OCI-LY7 (cell line): ENCODE data around the gene ASPRV1. TPM values are rescaled to one million over a fixed set of nuclear protein-coding genes. Genes with fewer than 3 reads are reported as not detected.

Source experiments
- BruUV-seq: library from RNA; stranded (reverse); fragments of 400-500 nt; replicated peaks from 2 replicates; lab custom pipeline; 2021; lab: Mats Ljungman, UMichigan
- CTCF ChIA-PET: fragments of 300-600 bp; sonication (Branson Sonifier 250); formaldehyde crosslinking; loops from one replicate; lab custom pipeline; 2022; ENCODE audit warnings: antibody characterized with exemption; ENCODE audit not compliant: unreplicated experiment; lab: Charles Lee
- POLR2A ChIA-PET: fragments of 300-600 bp; sonication (Branson Sonifier 250); formaldehyde crosslinking; loops from one replicate; lab custom pipeline; 2022; ENCODE audit warnings: antibody characterized with exemption; lab: Charles Lee
- DNase-seq: peaks from one replicate; pipeline ENCODE4 v3.0.0-alpha.2; 2015; ENCODE audit warnings: low spot score
- H2AFZ ChIP-seq: fragments of 200-600 bp; sonication (generic), shearing (Covaris generic); 2 replicates; pipeline ENCODE4 v1.6.1; 2014; ENCODE audit warnings: mild to moderate bottlenecking, antibody characterized with exemption, low read length, moderate library complexity
- H3K27ac ChIP-seq: fragments of 200-600 bp; sonication (generic); 2 replicates; pipeline ENCODE4 v1.5.1; 2014; ENCODE audit warnings: mixed run types, low read depth, mild to moderate bottlenecking, moderate library complexity, low read length, inconsistent platforms; ENCODE audit not compliant: poor library complexity, severe bottlenecking
- H3K36me3 ChIP-seq: fragments of 200-600 bp; sonication (generic); 2 replicates; pipeline ENCODE4 v1.6.1; 2014; ENCODE audit warnings: mild to moderate bottlenecking, antibody characterized with exemption, low read length, moderate library complexity, mixed read lengths; ENCODE audit not compliant: insufficient read depth
- H3K4me1 ChIP-seq: fragments of 200-600 bp; sonication (generic); 2 replicates; pipeline ENCODE4 v1.5.1; 2014; ENCODE audit warnings: mild to moderate bottlenecking, low read length; ENCODE audit not compliant: insufficient read depth, poor library complexity, severe bottlenecking
- H3K4me2 ChIP-seq: fragments of 200-600 bp; sonication (generic); 2 replicates; pipeline ENCODE4 v1.6.1; 2014; ENCODE audit warnings: mild to moderate bottlenecking, low read length
- H3K4me3 ChIP-seq: fragments of 200-600 bp; sonication (generic); 2 replicates; pipeline ENCODE4 v1.5.1; 2014; ENCODE audit warnings: mild to moderate bottlenecking, low read depth, low read length; ENCODE audit not compliant: poor library complexity, severe bottlenecking
- H3K79me2 ChIP-seq: fragments of 200-600 bp; sonication (generic); 2 replicates; pipeline ENCODE4 v1.6.1; 2016; ENCODE audit warnings: low read depth, mild to moderate bottlenecking, low read length, moderate library complexity, mixed read lengths; ENCODE audit not compliant: insufficient read depth
- H3K9me2 ChIP-seq: fragments of 200-600 bp; sonication (generic); 2 replicates; pipeline ENCODE4 v1.6.1; 2016; ENCODE audit warnings: mild to moderate bottlenecking, low read length, mixed read lengths; ENCODE audit not compliant: insufficient read depth
- H3K9me3 ChIP-seq: fragments of 200-600 bp; sonication (generic); 2 replicates; pipeline ENCODE4 v1.6.1; 2014; ENCODE audit warnings: mild to moderate bottlenecking, mixed run types, low read length, mixed read lengths
- H4K20me1 ChIP-seq: fragments of 200-600 bp; sonication (generic); 2 replicates; pipeline ENCODE4 v1.6.1; 2014; ENCODE audit warnings: mild to moderate bottlenecking, antibody characterized with exemption, low read length, moderate library complexity, mixed read lengths; ENCODE audit not compliant: insufficient read depth
- CTCF ChIP-seq: fragments of 200-600 bp; sonication (generic); conservative IDR thresholded peaks from 2 replicates; pipeline ENCODE4 v1.5.1; 2014; ENCODE audit warnings: mild to moderate bottlenecking, antibody characterized with exemption, low read length, moderate library complexity, mixed read lengths
- EZH2phosphoT487 ChIP-seq: fragments of 200-600 bp; sonication (generic); IDR thresholded peaks from 2 replicates; pipeline ENCODE4 v1.6.1; 2018; ENCODE audit warnings: low read depth, borderline replicate concordance, mild to moderate bottlenecking, mixed run types, antibody characterized with exemption, low read length, moderate library complexity, mixed read lengths
- intact Hi-C: fragments of 100-400 bp; cut with micrococcal nuclease; formaldehyde crosslinking; loops from one replicate; pipeline ENCODE4 v1.10.0; 2022; ENCODE audit not compliant: unreplicated experiment
- total RNA-seq, 2 experiments: library from RNA; depleted of rRNA in 1 of 2; stranded (reverse); fragments of >200 nt in 1 of 2; shearing (Covaris generic) in 1 of 2; gene quantifications; 2 replicates each; pipeline ENCODE4 v1.2.3, GENCODE V29; 2014 to 2022

ASPRV1 gene
- total RNA-seq, 2 experiments from 2014 or later, result 1.3 to 1.4 TPM

- no peak overlapping the region for H3K27ac ChIP-seq
- ChIA-PET POLR2A (no interaction called here), CTCF (no interaction called here)
- no peaks in the 10 kb centered on the region for H3K9me2 ChIP-seq
- BruUV-seq, result no TSS peak
- no peak overlapping the region for H3K4me2 ChIP-seq
- no peaks in the 10 kb centered on the region for H3K4me1 ChIP-seq
- H3K79me2 ChIP-seq, result no peaks in the 10 kb centered on the region
- TF ChIP-seq EZH2phosphoT487 (no peak), CTCF (no peak)
- intact Hi-C loops, result no loop called here
- H3K36me3 ChIP-seq, result no peaks in the 10 kb centered on the region
- H3K9me3 ChIP-seq, result no peaks in the 10 kb centered on the region
- H4K20me1 ChIP-seq, result no peaks in the 10 kb centered on the region
- no peak for DNase-seq
- H3K4me3 ChIP-seq, result no peak overlapping the region
- no peak overlapping the region for H2AFZ ChIP-seq
Measured at GRCh38 chr2:69972822-69973221, 11.4 kb upstream of the ASPRV1 start.

GRCh38 chr2:69969991-69970390 is 8.6 kb upstream of the ASPRV1 start:
- no peak overlapping the region for H3K4me2 ChIP-seq
- H3K79me2 ChIP-seq, result no peaks in the 10 kb centered on the region
- no peak overlapping the region for H3K27ac ChIP-seq
- ChIA-PET CTCF (no interaction called here), POLR2A (no interaction called here)
- H4K20me1 ChIP-seq, result no peaks in the 10 kb centered on the region
- H3K9me3 ChIP-seq, result no peaks in the 10 kb centered on the region
- DNase-seq, result no peak
- H3K4me1 ChIP-seq, result no peaks in the 10 kb centered on the region
- no peaks in the 10 kb centered on the region for H3K9me2 ChIP-seq
- intact Hi-C loops, result no loop called here
- BruUV-seq, result no TSS peak
- no peaks in the 10 kb centered on the region for H3K36me3 ChIP-seq
- H2AFZ ChIP-seq, result no peak overlapping the region
- TF ChIP-seq EZH2phosphoT487 (no peak), CTCF (no peak)
- H3K4me3 ChIP-seq, result no peak overlapping the region

GRCh38 chr2:69969126-69969983 is 7.9 kb upstream of the ASPRV1 start:
- POLR2A ChIA-PET, result no interaction called here
- intact Hi-C loops, result no loop called here
- H3K4me2 ChIP-seq, result no peak overlapping the region

More at GRCh38 chr2:69969126-69969983, 7.9 kb upstream of the ASPRV1 start:
- CTCF ChIA-PET, result no interaction called here
- no peak overlapping the region for H2AFZ ChIP-seq
- H3K36me3 ChIP-seq, result no peaks in the 10 kb centered on the region
- no peaks in the 10 kb centered on the region for H3K9me3 ChIP-seq
- H3K4me1 ChIP-seq, result no peaks in the 10 kb centered on the region
- DNase-seq, result no peak
- TF ChIP-seq EZH2phosphoT487 (no peak), CTCF (no peak)
- H4K20me1 ChIP-seq, result no peaks in the 10 kb centered on the region
- H3K4me3 ChIP-seq, result no peak overlapping the region
- H3K79me2 ChIP-seq, result no peaks in the 10 kb centered on the region
- no peak overlapping the region for H3K27ac ChIP-seq
- no TSS peak for BruUV-seq
- H3K9me2 ChIP-seq, result no peaks in the 10 kb centered on the region
